Heart left ventricle (tissue), 16 donors: ENCODE measurements around the gene SLC38A10. TPM values are rescaled to one million over a fixed set of nuclear protein-coding genes. Genes with fewer than 3 reads are reported as not detected.
A peak's percentile ranks its signal among the peaks of the same experiment; 100 is the strongest.

Experiments used
- ATAC-seq, 4 donors: fragments of 200-7000 bp; cut with Tn5 transposase; one replicate each; pipeline ENCODE4 v1.9.1; 2020 to 2022; ENCODE audit warnings: moderate library complexity in 4 of 4, mild to moderate bottlenecking in 3 of 4, moderate number of reproducible peaks in 1 of 4
- DNase-seq, 5 donors: peaks; one replicate each; pipeline ENCODE4 v3.0.0-alpha.2; 2020
- H3K27ac ChIP-seq, 12 donors: fragments of 200-600 bp; sonication (generic) in 4 of 12; one replicate each; pipeline versions ENCODE4 v1.5.0 to v1.8.0; 2016 to 2022; ENCODE audit warnings: mild to moderate bottlenecking in 2 of 12
- H3K27me3 ChIP-seq, 9 donors: fragments of 200-600 bp; sonication (generic) in 2 of 9; one replicate each; pipeline versions ENCODE4 v1.5.1 to v1.8.0; 2016 to 2022; ENCODE audit warnings: mild to moderate bottlenecking in 3 of 9
- H3K36me3 ChIP-seq, 9 donors: fragments of 200-600 bp; sonication (generic) in 2 of 9; one replicate each; pipeline versions ENCODE4 v1.5.0 to v1.8.0; 2018 to 2022; ENCODE audit warnings: mild to moderate bottlenecking in 2 of 9
- H3K4me1 ChIP-seq, 12 donors: fragments of 200-600 bp; sonication (generic) in 4 of 12; one replicate each; pipeline versions ENCODE4 v1.5.0 to v1.8.0; 2016 to 2022; ENCODE audit warnings: mild to moderate bottlenecking in 3 of 12
- H3K4me3 ChIP-seq, 12 donors: fragments of 200-600 bp; sonication (generic) in 4 of 12; one replicate each; pipeline versions ENCODE4 v1.5.0 to v1.8.0; 2017 to 2022; ENCODE audit warnings: mild to moderate bottlenecking in 9 of 12, moderate library complexity in 4 of 12
- H3K9me3 ChIP-seq, 12 donors: fragments of 200-600 bp; sonication (generic) in 4 of 12; one replicate each; pipeline versions ENCODE4 v1.5.0 to v1.8.0; 2016 to 2022; ENCODE audit warnings: mild to moderate bottlenecking in 1 of 12
- POLR2A ChIP-seq, 2 donors: fragments of 450-650 bp; IDR thresholded peaks; one replicate each; pipeline ENCODE4 v1.6.1; 2017; ENCODE audit warnings: antibody characterized with exemption in 2 of 2, mild to moderate bottlenecking in 2 of 2, moderate library complexity in 2 of 2
- WGBS, 4 donors: extraction: QIAGEN DNeasy Blood & Tissue Kit in 2 of 4; methylation state at CpG; one replicate each; pipeline versions ENCODE4 v1.1.5 to v1.1.7; 2013 to 2018; 5-methylcytosine and 5-hydroxymethylcytosine counted together
- intact Hi-C, 10 donors: fragments of 100-400 bp; cut with DNase I; formaldehyde crosslinking; loops; one replicate each; pipeline versions ENCODE4 v1.11.1 to v1.14.2; 2022
- polyA plus RNA-seq, 2 donors: library from polyadenylated mRNA; stranded (reverse); fragments of 200-250 nt; gene quantifications; one replicate each; pipeline ENCODE4 v1.2.3, GENCODE V29; 2013
- total RNA-seq, 9 donors: library from RNA; depleted of rRNA in 2 of 9; stranded (reverse); fragments of >200 nt in 2 of 9; fragmentation: NEBNext Ultra II Directional in 3 of 9; extraction: Animal tissue kit (Norgen Biotek cat#: 25700) in 3 of 9; gene quantifications; one replicate each; pipeline versions ENCODE4 v1.1.0 to v1.2.4, GENCODE V29; 2016 to 2023
- TF ChIP-seq, protein P1 (sequence below), 12 donors: fragments of 200-600 bp; sonication (generic) in 4 of 12; IDR thresholded peaks; one replicate each; pipeline versions ENCODE4 v1.5.0 to v1.8.0; 2018 to 2022; ENCODE audit warnings: antibody characterized with exemption in 12 of 12, mild to moderate bottlenecking in 5 of 12
- donor health status: ischemic (EF 13 %, LVEDD 7.1; RV severe dilation, severe dysfunction).
- donor health status: healthy with polysubstance abuse.
- donor health status: DM: no; HTN: yes; CAD: no.
- donor health status: DM: no; HTN: no; CAD: no.
- donor health status: ischemic (EF 25% LVEDD 6.9; RV normal size, moderate dysfunction).
- donor health status: ischemic (EF 25% LVEDD 5.7; RV mildly dilated, moderate dysfunction).
- donor health status: healthy.
- donor health status: DM: yes; HTN: yes; CAD: no.
- donor health status: ischemic (EF 35%, LVEDD 5.7; RV mildly dilated, moderate dysfunction).
- donor health status: nonischemic (EF 11% LVEDD 7.7; RV severe dilation, severe dysfunction).
- donor health status: DM: yes; HTN: yes; CAD: no.
- donor health status: PGD.
- donor health status: ischemic (EF 29% LVEDD 5.4; RV normal size, mild dysfunction).
- donor health status: nonischemic (EF 23%, LVEDD 6.1; RV moderate dilation, normal function).

SLC38A10 gene
- total and polyA plus RNA-seq, 11 donors: 27.4 to 67.7 (median 46.7) TPM

DNA sequence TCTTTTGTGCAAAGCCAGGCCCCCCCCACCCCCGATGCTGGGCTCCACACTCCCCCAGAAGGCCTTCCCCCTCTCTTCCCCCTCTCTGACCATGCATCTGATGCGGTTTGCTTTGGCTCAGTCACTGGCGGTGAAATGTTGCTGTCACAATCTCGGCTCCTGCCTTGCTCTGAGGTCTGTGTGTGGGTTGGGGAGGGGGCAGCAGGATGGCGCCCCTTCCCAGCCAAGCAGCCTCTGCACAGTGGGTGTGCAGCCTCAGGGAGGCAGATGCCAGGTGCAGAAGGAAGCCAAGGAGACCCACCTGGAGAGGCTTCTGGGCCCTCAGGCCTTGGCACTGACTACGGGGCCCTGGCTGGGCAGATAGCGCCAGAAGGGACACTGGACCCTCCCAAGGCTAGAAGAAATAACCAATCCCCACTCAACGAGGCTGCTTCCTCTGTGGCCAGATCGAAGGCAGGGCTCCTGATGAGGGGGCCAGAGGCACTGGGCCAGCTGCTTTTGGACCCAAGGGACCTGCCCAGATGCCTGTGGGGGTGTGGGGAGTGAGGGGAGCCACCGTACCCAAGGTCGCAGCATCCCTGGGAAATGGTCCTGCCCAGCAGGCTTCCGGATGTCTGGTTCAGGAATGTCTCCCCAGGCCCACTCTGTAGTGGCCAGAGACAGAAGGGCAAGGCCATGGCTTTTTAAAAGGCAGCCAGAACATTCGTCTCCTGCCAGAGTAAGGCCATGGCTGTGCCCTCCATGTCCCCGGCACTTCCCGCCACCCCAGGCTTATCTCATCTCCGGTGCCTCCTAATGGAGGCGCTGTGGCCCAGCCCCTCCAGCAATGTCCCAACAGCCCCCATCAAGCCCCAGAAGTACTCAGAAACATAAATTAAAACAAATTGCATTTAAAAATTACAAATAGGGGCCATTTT is 43.4 kb upstream of the SLC38A10 start:
- Histone ChIP-seq H3K9me3 (no peaks in the 10 kb centered on the region), H3K4me1 (peaks cover 6 to 69% (median 41%) of the 10 kb centered on the region in 12 donors), H3K4me3 (no peak overlapping the region), H3K27ac (peak overlapping the region; percentile 3 to 99 (median 49)), H3K36me3 (peaks cover 0 to 3% (median 0%) of the 10 kb centered on the region in 9 donors), H3K27me3 (peaks cover 0 to 31% (median 0%) of the 10 kb centered on the region in 9 donors)
- no peak for ATAC-seq
- intact Hi-C loops: no loop called here
- no peak for TF ChIP-seq POLR2A (IDR thresholded peaks at IDR 0.05)
- TF ChIP-seq, protein P1, sequence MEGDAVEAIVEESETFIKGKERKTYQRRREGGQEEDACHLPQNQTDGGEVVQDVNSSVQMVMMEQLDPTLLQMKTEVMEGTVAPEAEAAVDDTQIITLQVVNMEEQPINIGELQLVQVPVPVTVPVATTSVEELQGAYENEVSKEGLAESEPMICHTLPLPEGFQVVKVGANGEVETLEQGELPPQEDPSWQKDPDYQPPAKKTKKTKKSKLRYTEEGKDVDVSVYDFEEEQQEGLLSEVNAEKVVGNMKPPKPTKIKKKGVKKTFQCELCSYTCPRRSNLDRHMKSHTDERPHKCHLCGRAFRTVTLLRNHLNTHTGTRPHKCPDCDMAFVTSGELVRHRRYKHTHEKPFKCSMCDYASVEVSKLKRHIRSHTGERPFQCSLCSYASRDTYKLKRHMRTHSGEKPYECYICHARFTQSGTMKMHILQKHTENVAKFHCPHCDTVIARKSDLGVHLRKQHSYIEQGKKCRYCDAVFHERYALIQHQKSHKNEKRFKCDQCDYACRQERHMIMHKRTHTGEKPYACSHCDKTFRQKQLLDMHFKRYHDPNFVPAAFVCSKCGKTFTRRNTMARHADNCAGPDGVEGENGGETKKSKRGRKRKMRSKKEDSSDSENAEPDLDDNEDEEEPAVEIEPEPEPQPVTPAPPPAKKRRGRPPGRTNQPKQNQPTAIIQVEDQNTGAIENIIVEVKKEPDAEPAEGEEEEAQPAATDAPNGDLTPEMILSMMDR (IDR thresholded peaks at IDR 0.05): no peak
- DNase-seq: peak in 3 of 5 donors; percentile 10 to 46 (median 31)
- WGBS, 4 donors: 50 to 63% (median 55%) methylated on average over 10 to 17 of the region's 17 CpGs

DNA sequence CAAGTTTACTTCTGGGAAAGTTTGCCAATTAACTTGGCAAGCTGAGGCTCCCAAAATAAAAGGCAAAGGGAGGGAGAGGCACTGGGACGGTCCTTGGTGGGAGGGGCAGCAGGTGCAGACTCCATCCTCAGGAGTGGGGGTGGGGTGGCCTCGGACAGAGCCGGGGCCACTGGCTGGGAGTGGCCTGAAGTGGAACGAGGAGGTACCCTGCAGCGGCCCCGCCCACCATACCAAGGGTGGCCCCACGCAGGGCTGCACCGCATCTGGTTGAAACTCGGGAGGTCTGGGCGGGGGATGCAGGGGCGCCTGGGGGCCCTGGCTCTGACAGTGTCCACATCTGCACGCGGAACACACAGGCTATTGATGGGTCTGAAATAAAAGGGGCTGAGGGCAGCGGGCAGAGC is 42.4 kb upstream of the SLC38A10 start:
- no peak overlapping the region for H3K27ac ChIP-seq
- peak in 3 of 5 donors; percentile 10 to 60 (median 32) for DNase-seq
- TF ChIP-seq, protein P1 (IDR thresholded peaks at IDR 0.05): no peak
- no peak for TF ChIP-seq POLR2A (IDR thresholded peaks at IDR 0.05)

DNA sequence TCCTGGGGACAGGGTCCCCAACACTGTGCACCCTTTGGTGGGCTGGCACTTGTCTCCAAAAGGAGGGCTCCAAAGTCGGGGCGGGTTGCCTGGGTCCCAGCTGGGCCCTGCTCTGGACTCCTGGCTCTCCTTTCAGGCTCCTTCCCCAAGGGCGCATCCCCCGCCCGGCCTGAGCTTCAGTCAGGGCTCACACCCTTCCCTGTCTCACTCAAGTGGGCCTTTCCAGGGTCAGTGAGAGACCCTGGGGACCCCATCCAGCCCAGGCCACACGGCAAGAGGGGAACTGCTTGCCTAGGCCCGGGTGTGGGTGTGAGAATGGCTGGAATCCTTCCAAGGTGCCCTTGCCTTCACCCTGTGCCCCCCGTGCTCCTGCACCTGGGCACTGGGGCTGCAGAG is 41.8 kb upstream of the SLC38A10 start:
- H3K4me1 ChIP-seq: peaks cover 6 to 59% (median 32%) of the 10 kb centered on the region in 12 donors

More for the DNA sequence above, 42.4 kb upstream of the SLC38A10 start:
- 52 to 66% (median 63%) methylated on average over 11 to 14 of the region's 14 CpGs for WGBS, 4 donors
- peaks cover 6 to 64% (median 36%) of the 10 kb centered on the region in 12 donors for H3K4me1 ChIP-seq
- ATAC-seq: no peak
- no peaks in the 10 kb centered on the region for H3K36me3 ChIP-seq
- intact Hi-C loops: no loop called here
- peaks cover 0 to 21% (median 0%) of the 10 kb centered on the region in 9 donors for H3K27me3 ChIP-seq
- H3K4me3 ChIP-seq: no peak overlapping the region
- H3K9me3 ChIP-seq: no peaks in the 10 kb centered on the region

More for the DNA sequence above, 41.8 kb upstream of the SLC38A10 start:
- TF ChIP-seq, protein P1 (IDR thresholded peaks at IDR 0.05): no peak
- no peak for TF ChIP-seq POLR2A (IDR thresholded peaks at IDR 0.05)
- ATAC-seq (no peak), DNase-seq (peak in 2 of 5 donors; percentile 31 to 61)
- 60 to 100% (median 67%) methylated on average over 4 to 8 of the region's 8 CpGs for WGBS, 4 donors
- H3K27me3 ChIP-seq: peaks cover 0 to 15% (median 0%) of the 10 kb centered on the region in 9 donors
- no peaks in the 10 kb centered on the region for H3K36me3 ChIP-seq
- no peaks in the 10 kb centered on the region for H3K9me3 ChIP-seq
- H3K4me3 ChIP-seq: no peak overlapping the region
- intact Hi-C loops: no loop called here
- H3K27ac ChIP-seq: no peak overlapping the region
